Endodermal cell (in vitro differentiated cells): ENCODE data around the gene DAB1. TPM values are rescaled to one million over a fixed set of nuclear protein-coding genes. Genes with fewer than 3 reads are reported as not detected.

Experiments
- DNase-seq: peaks from one replicate; pipeline ENCODE4 v3.0.0-alpha.2; 2017
- H3K27ac ChIP-seq: 2 replicates; pipeline ENCODE4 v1.5.1; 2013; ENCODE audit warnings: mild to moderate bottlenecking, low read depth, low read length, moderate library complexity
- H3K27me3 ChIP-seq: 2 replicates; pipeline ENCODE4 v1.6.1; 2013; ENCODE audit warnings: mild to moderate bottlenecking, low read length, moderate library complexity; ENCODE audit not compliant: insufficient read depth, control insufficient read depth, poor library complexity, severe bottlenecking
- H3K36me3 ChIP-seq: 2 replicates; pipeline ENCODE4 v1.7.0; 2013; ENCODE audit warnings: mild to moderate bottlenecking, low read length, moderate library complexity; ENCODE audit not compliant: control insufficient read depth, insufficient read depth
- H3K4me1 ChIP-seq: one replicate; pipeline ENCODE4 v1.7.0; 2013; ENCODE audit warnings: low read length; ENCODE audit not compliant: control insufficient read depth, insufficient read depth
- H3K4me3 ChIP-seq: 2 replicates; pipeline ENCODE4 v1.5.1; 2013; ENCODE audit warnings: mild to moderate bottlenecking, low read length, moderate library complexity
- H3K9ac ChIP-seq: 2 replicates; pipeline ENCODE4 v1.6.1; 2013; ENCODE audit warnings: mild to moderate bottlenecking, low read length, moderate library complexity; ENCODE audit not compliant: poor library complexity, severe bottlenecking; ENCODE audit errors: extremely low read depth
- H3K9me3 ChIP-seq: 2 replicates; pipeline ENCODE4 v1.6.1; 2013; ENCODE audit warnings: mild to moderate bottlenecking, low read length, moderate library complexity; ENCODE audit not compliant: control insufficient read depth
- H3K27ac Mint-ChIP-seq: 2 replicates; pipeline ENCODE4 v1.8.0; 2020; ENCODE audit warnings: mixed read lengths
- H3K27me3 Mint-ChIP-seq: 2 replicates; pipeline ENCODE4 v1.8.0; 2021; ENCODE audit warnings: mild to moderate bottlenecking, mixed read lengths; ENCODE audit not compliant: insufficient read depth
- H3K36me3 Mint-ChIP-seq: 2 replicates; pipeline ENCODE4 v1.8.0; 2020; ENCODE audit warnings: low read depth, mixed read lengths
- H3K4me1 Mint-ChIP-seq: 2 replicates; pipeline ENCODE4 v1.8.0; 2020; ENCODE audit warnings: mixed read lengths
- H3K4me3 Mint-ChIP-seq: 2 replicates; pipeline ENCODE4 v1.8.0; 2020; ENCODE audit warnings: mild to moderate bottlenecking, moderate library complexity, mixed read lengths
- H3K9me3 Mint-ChIP-seq: 2 replicates; pipeline ENCODE4 v1.8.0; 2020; ENCODE audit warnings: mild to moderate bottlenecking, mixed read lengths
- WGBS, 2 experiments: methylation state at CpG; one replicate each; pipeline versions ENCODE4 v1.1.5 to v1.1.7; 2013; ENCODE audit warnings: missing lambda C conversion rate in 2 of 2, mixed read lengths in 1 of 2; ENCODE audit not compliant: insufficient coverage in 1 of 2, insufficient read length in 1 of 2; 5-methylcytosine and 5-hydroxymethylcytosine counted together
- total RNA-seq, 2 donors: library from RNA; stranded (reverse); fragmentation: NEBNext Ultra II Directional in 1 of 2; extraction: Animal tissue kit (Norgen Biotek cat#: 25700) in 1 of 2; gene quantifications; 2 replicates in 1 of 2; 3 replicates in 1 of 2; pipeline ENCODE4 v1.2.1, GENCODE V29; 2021
- TF ChIP-seq, protein P1 (sequence below): fragments of 200-600 bp; sonication (generic); conservative IDR thresholded peaks from 2 replicates; pipeline ENCODE4 v1.5.0; 2021; ENCODE audit warnings: antibody characterized with exemption, mild to moderate bottlenecking

Gene DAB1
- total RNA-seq, 2 donors from 2014 or later, result 32.0 to 36.2 TPM

DNA sequence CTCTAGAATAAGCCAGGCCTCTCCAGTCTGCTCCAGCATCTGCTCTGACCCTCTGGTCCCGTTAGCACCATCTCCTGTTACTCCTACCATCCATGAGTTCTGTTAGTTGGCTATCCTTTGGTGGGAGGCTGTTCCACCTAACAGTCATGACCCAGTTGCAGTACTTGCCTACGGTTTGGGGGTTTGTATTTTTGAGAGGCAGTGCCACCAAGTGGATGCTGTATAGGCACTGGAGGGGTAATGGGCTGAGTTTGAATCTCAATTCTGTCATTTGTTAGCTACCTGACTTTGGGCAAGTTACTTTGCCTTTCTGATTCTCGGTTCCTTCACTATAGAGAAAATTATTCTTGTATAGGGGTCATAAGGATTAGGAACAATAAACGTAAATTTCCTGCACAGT lies 445.9 kb downstream of the DAB1 start:
- Histone ChIP-seq H3K36me3 (no peaks in the 10 kb centered on the region), H3K27ac (no peak overlapping the region), H3K27me3 (peaks cover 30% of the 10 kb centered on the region), H3K9me3 (no peaks in the 10 kb centered on the region), H3K4me3 (no peak overlapping the region), H3K4me1 (no peaks in the 10 kb centered on the region), H3K9ac (no peak overlapping the region)
- Mint-ChIP-seq H3K4me1 (peaks cover 4% of the 10 kb centered on the region), H3K27me3 (peaks cover 47% of the 10 kb centered on the region), H3K27ac (no peak overlapping the region), H3K4me3 (no peak overlapping the region), H3K36me3 (no peaks in the 10 kb centered on the region), H3K9me3 (no peaks in the 10 kb centered on the region)
- TF ChIP-seq, protein P1, sequence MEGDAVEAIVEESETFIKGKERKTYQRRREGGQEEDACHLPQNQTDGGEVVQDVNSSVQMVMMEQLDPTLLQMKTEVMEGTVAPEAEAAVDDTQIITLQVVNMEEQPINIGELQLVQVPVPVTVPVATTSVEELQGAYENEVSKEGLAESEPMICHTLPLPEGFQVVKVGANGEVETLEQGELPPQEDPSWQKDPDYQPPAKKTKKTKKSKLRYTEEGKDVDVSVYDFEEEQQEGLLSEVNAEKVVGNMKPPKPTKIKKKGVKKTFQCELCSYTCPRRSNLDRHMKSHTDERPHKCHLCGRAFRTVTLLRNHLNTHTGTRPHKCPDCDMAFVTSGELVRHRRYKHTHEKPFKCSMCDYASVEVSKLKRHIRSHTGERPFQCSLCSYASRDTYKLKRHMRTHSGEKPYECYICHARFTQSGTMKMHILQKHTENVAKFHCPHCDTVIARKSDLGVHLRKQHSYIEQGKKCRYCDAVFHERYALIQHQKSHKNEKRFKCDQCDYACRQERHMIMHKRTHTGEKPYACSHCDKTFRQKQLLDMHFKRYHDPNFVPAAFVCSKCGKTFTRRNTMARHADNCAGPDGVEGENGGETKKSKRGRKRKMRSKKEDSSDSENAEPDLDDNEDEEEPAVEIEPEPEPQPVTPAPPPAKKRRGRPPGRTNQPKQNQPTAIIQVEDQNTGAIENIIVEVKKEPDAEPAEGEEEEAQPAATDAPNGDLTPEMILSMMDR, result peak; percentile 26
- no peak for DNase-seq
- 83% methylated on average over 4 of the region's 4 CpGs; no CpG with 5 or more reads in 1 of the 2 experiments for WGBS, 2 experiments

DNA sequence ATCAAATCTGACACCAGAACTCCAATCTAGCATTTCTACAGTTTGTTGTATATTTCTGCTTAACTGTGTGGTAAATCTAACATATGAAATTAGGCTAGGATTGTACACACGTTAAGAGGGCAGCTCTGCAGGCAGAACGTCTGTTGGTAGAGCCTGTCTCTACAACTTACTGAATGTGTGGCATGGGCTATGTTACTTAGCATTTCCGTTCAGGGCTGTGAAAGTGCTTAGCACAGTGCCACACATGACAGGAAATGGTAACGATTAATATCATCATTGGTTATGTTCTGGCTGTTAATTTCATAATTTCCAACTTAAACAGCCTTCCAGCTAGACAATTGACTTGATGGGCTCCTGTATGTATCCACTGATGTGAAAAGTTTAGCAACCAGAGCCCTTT lies 448.4 kb downstream of the DAB1 start:
- Histone ChIP-seq H3K36me3 (no peaks in the 10 kb centered on the region), H3K27me3 (peaks cover 27% of the 10 kb centered on the region), H3K4me1 (no peaks in the 10 kb centered on the region), H3K4me3 (no peak overlapping the region), H3K27ac (no peak overlapping the region), H3K9ac (no peak overlapping the region), H3K9me3 (no peaks in the 10 kb centered on the region)
- no peak for DNase-seq
- no peaks in the 10 kb centered on the region for H3K36me3 Mint-ChIP-seq
- peaks cover 3% of the 10 kb centered on the region for H3K4me1 Mint-ChIP-seq
- H3K9me3 Mint-ChIP-seq, result no peaks in the 10 kb centered on the region
- no peak overlapping the region for H3K27ac Mint-ChIP-seq
- WGBS, 2 experiments, result 85 to 91% methylated on average over 3 to 4 of the region's 4 CpGs
- TF ChIP-seq, protein P1, result no peak
- H3K27me3 Mint-ChIP-seq, result peaks cover 40% of the 10 kb centered on the region
- no peak overlapping the region for H3K4me3 Mint-ChIP-seq

DNA sequence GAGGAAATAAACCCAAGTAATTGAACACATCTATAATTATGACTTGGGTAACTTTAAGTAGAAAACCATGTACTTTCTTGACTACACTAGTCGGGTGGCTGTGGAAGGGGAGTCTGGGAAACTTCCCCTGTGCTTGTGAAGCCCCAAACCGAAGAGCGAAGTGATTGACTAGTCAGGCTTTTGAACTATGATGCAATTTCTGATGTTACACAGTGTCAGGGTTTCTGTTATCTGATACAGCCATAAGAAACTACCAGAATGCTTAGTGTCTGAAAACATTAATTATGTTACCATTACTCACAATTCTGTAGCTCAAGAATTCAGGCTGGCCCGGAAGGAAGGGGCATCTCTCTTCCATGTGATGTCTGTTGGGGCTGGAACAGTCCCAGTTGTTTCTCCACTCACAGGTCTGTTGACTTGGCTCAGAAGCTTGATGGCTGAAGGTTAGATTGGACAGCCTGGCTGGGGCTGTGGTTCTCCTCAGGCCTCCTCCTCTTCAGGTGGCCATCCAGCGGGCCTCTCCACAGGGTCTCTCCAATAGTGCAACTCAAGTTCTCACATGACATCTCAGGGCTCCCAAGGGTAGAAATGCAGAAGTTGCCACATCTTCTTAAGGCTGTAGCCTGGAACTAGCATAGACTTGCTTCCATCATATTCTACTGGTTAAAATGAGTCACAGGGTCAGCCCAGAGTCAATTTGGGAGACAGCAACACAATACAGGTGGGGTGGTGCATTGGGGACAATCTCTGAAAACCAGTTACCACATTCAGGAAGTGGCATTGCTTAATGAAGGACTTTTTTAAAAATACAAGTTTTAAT lies 449.7 kb downstream of the DAB1 start:
- H3K27me3 ChIP-seq, result peaks cover 20% of the 10 kb centered on the region
- H3K27ac ChIP-seq, result no peak overlapping the region
- TF ChIP-seq, protein P1, result no peak
- Mint-ChIP-seq H3K36me3 (no peaks in the 10 kb centered on the region), H3K4me1 (peaks cover 4% of the 10 kb centered on the region), H3K27me3 (peaks cover 37% of the 10 kb centered on the region), H3K27ac (no peak overlapping the region), H3K9me3 (no peaks in the 10 kb centered on the region), H3K4me3 (no peak overlapping the region)
- H3K4me3 ChIP-seq, result no peak overlapping the region
- DNase-seq, result no peak
- H3K4me1 ChIP-seq, result no peaks in the 10 kb centered on the region
- no peaks in the 10 kb centered on the region for H3K36me3 ChIP-seq
- H3K9me3 ChIP-seq, result peaks cover 2% of the 10 kb centered on the region
- no peak overlapping the region for H3K9ac ChIP-seq
- WGBS, 2 experiments, result 81 to 100% methylated on average over 3 to 5 of the region's 5 CpGs
